Measurements from ENCODE around the gene RAB1B.

RAB1B gene

GRCh38 chr11:66284526-66285078 is 16.2 kb downstream of the RAB1B start:
- DNase-seq = no peak

DNA sequence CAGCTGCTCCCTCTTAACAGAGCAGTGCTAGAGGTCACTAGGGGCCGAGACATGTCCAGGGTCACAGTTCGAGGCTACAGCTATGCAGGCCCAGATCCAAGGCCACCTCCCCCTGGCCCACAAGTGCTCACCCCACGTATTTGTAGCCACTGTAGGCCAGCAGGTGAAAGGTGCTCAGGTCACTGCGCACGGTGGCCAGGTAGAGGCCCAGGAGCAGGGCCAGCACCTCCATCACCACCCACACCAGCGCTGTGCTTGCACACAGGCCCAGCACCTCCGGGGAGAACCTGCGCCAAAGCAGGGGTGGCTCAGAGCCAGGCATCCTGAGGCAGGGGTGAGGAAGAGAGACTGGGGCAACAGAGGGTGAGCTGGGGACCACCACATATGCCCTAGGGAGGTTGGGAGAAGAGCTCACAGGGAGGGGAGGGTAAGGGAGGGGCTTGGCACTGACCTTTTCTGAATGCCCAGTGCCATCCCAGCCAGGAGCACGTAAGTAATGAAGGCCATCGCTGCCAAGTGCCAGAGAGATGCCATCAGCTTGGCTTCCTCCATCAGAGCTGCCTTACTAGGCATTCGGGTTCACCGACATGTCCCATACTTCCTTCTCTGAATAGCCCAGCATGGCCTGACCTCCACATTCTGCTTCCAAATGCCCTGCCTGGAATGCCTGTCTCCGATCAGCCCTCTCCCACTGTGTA is 17.0 kb downstream of the RAB1B start:
- DNase-seq = peak in 1 of 14 donors; percentile 54

DNA sequence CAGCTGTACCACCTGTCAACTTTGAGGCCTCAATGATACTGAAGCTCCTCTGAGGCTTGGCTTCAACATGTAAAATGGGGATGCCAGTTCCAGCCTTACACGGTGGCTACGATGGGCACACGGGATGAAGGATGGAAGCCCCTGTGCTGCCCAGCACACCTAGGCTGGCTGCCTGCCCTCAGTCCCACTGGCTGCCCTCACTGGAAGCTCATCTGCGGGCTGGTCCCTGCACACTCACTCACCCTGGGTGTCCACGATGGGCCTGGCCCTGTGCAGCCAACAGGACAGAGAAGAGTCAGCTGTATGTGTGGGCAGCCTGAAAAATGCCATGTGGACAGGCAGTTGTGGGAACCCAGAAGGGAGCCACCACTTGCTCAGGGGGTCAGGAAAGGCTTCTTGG is 18.3 kb downstream of the RAB1B start:
- DNase-seq = no peak

GRCh38 chr11:66287211-66287888 is 18.9 kb downstream of the RAB1B start:
- no peak for DNase-seq

- DNase-seq = no peak
Observed at GRCh38 chr11:66287889-66288670, 19.6 kb downstream of the RAB1B start.

DNA sequence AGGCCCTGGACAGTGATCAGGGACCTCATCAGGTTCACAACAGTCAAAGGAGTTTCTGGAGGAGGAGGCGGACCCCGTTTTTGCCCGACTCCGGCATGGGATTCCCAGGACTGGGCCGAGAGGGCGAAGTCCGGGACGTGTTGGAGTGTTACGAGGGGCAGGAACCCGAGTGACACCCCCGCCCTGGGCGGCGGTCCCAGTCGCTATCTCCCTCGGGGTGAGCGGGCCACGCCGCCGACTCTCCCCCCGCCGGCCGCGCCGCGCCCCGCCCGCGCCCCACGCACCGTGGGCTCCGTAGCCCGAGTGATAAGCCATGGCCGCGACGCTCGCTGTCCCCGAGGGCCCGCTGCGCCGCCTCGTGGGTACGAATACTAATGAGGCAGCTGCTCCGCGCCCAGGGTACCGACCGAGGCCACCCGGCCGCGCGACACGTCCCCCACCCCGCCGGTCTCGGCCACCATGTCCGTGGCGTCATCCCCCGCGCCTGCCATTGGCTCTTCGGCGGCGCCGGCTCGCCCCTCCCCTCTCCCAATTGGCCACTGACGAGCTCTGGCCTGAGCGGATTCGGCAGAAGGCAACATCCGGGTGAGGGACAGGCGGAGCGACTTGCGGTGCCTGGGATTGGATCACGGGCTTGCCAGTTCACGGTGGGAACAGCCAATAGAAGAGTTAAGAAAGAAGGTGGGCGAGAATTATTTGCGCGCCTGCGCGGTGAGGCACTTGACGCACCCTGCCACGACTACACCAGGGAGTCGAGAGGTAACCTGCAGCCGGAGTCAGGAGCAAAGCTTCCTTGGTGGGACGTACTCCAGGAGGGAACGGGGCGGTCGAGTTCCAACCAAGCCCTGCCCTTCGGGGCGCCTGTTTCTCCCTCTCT is 20.5 kb downstream of the RAB1B start, which contains the start of gene YIF1A:
TSS of gene YIF1A (minus strand) at position 473 of the 877 bp plus-strand sequence. CDS start at position 315, 158 bp downstream.
- DNase-seq = peak; percentile 86 to 100 (median 98)

DNA sequence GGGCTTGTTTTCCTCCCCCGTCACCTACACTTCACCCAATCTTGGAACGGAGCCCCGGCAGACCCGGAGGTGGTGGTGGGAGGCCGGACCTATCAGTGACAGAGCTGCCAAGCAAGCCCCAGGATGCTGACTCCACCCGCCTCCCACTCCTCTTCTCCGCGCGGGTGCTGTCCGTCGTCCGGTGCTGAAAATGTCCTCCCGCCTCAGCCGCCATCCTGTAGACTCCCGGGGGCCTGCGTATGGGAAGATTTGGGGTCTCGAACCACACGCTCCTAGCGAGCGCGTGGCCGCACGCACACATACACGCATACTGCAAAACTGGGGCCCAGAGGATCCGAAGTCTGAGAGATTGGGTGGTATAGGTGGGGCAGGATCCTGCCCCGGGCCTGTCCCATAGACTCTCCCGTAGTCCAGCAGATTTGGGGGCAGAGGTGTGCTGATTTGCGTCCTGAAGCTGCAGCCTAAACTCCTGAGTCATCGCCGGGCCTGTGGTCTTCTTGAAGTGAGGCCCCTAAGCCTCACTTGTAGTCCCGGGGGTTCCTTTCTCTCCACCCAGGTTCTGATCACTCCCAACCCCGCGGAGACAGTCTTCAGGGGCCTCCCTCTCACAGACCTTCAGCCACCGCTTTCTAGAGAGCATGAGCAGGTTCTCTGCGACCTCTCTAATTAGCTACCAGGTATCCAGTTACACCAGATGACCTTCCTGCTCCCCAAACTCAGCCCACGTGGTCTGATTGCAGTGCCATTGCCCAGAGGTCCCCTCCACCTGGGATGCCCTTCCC is 21.3 kb downstream of the RAB1B start:
- DNase-seq = peak in 3 of 14 donors; percentile 67 to 81 (median 70)

- no peak for DNase-seq
Observed at GRCh38 chr11:66290330-66290621, 21.8 kb downstream of the RAB1B start.

GRCh38 chr11:66291303-66291705 is 22.9 kb downstream of the RAB1B start:
- peak in 3 of 14 donors; percentile 28 to 50 (median 29) for DNase-seq

GRCh38 chr11:66291706-66292542 is 23.5 kb downstream of the RAB1B start, which contains the start of gene TMEM151A:
TMEM151A (plus strand) TSS chr11:66291894; CDS start chr11:66292014, 120 bp downstream.
- DNase-seq = peak in 5 of 14 donors; percentile 19 to 62 (median 35)

DNA sequence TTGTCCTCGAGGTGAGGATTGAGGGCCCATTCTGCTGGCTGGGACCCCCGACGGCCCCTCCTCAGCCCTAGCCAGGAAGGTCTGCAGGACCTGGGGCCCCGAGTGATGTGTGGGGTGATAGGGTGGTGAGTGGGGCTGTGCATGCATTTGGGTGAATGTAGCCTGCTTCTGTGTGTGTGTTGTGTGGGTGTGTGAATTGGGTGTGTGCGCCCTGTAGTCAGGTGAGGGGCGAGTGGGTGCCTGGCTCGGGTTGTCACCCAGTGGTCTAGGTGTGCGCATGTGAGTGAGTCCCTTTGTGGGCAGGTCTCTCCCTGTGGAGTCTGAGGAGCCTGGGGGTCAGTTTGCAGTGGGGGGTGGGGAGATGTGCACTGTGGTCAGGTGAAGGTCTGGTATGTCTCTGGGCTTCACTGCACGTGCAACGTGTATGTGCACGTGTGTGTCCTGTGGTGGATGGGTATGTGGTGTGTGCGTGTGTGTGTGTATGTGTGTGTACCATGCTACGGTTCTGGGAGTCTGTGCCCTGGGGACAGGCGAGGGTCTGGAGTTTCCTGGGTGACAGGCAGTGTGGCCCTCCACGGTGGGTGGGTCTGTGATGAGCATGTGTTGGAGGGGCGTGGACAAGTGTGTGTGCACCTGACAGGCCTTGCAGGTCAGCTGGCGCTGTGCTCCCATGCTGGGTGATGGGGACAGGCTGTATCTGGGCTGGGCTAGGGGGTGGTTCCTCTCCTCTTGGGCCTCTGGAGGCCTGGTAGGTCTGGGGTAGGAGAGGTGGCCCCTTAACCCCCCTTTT is 24.3 kb downstream of the RAB1B start:
- DNase-seq = peak in 1 of 14 donors; percentile 34

DNA sequence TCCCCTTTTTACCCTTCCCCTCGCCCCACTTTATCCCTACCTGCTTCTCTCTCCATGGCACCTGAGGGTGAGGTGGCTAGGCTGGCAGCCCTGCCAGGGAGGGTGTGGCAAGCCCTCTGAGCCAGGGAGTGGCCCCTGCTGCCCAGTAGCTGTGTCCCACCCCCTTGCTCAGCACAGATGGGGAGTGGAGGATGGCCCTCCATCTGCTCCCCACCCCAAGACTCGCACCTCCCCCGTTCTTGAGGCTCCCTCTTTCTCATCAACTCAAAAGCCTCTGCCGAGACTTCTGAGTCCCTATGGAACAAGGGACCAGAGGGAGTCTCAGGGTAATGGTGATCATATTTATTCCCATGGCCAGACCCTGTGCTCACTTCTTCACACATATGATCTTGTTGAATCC is 24.9 kb downstream of the RAB1B start:
- no peak for DNase-seq

DNA sequence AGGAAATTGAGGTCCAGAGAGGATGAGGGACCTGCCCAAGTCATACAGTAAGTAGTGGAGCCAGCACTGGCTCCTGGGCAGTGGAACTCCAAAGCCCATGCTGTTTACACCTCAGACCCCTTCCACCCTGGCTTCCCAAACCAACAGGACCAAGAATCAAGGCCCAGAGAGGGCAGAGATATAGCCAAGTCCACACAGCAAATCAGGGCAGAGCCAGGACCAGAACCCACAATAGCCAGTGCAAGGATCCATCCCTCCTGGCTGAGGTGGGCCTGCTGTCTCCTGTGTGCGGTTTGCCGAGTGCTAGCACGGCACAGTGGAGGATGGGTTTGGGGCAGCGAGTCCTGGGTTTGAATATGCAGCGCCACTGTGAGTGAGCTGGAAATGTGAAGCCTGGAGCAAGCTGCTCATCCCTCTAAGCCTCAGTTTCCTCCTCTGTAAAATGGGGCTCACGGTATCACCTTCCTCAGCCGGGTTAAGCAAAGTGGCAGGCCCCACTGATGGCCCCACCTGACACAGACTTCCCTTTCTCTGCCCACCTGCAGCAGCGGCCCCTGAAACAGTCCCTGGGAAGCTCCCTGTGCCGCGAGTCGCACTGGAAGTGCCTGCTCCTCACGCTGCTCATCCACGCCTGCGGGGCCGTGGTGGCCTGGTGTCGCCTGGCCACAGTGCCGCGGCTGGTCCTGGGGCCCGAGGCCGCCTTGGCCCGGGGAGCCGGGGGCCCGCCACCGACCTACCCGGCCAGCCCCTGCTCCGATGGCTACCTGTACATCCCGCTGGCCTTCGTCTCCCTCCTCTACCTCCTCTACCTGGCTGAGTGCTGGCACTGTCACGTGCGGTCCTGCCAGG is 25.6 kb downstream of the RAB1B start:
- DNase-seq = no peak

GRCh38 chr11:66294626-66295620 is 26.5 kb downstream of the RAB1B start:
- no peak for DNase-seq

GRCh38 chr11:66297610-66298009 is 29.2 kb downstream of the RAB1B start:
- no peak for DNase-seq

DNA sequence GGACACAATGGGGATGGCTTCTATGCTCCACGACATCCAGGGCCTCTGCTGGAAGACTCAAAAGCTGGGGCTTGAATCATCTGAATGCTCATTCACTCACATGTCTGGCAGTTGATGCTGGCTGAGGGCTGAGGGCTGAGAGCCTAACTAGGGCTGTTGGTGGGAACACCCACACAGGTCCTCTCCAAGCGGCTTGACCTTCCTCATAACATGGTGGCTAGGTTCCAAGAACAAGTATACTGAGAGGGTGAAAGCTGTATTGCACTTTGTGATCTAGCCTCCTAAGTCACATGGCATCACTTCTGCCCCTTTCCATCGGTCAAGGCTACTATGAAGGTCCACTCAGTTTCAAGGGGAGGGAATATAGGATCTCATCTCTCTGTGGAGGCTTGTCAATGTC is 30.7 kb downstream of the RAB1B start:
- no peak for DNase-seq

DNA sequence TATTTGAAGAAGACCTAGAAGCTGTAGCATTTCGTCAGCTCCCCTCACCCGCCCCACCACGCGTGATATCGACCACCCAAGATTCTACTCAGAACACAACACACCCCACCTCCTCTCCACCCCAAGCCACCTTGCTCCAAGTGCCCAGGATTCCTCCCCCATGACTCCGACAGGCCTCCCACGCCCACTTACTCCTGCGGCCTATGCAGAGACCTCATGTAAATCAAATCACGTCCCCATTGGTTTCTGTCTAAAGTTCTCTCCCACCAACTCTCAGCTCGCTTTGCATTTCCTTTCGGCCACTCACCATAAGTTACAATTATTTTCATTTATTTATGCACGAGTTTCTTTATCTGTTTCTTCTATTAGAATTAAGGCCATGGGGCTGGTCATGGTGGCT is 34.2 kb downstream of the RAB1B start:
- DNase-seq = no peak
